ENCODE measurements around the gene RGCC.

The RGCC gene

DNA sequence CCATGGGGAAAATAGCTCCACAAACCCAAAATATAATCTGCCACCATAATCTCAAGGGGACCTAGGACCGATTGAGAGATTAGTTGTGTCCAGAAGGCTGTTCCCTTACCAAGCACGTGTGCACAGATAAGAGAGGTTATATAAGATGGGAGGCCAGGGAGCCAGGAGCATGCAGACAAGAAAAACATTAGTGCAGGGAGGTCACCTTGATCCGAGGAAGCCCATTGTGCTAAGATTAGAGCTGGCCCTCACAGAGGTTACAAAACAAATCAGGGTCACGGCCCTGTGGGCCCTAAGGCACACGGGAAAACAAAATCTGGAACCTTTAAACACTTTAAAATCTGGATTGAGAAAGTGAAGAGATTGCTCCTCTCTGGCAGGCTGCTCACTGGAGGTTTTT is 37.7 kb downstream of the RGCC start:
- no peak overlapping the region for H3K4me3 ChIP-seq (ENCODE audit: low read depth, low read length)
- no peak for DNase-seq (ENCODE audit: low read depth, low spot score)
- in situ Hi-C loops (cut with HindIII; ENCODE audit: low sequenced_read_pairs), result no loop called here
- TF ChIP-seq, protein P1, sequence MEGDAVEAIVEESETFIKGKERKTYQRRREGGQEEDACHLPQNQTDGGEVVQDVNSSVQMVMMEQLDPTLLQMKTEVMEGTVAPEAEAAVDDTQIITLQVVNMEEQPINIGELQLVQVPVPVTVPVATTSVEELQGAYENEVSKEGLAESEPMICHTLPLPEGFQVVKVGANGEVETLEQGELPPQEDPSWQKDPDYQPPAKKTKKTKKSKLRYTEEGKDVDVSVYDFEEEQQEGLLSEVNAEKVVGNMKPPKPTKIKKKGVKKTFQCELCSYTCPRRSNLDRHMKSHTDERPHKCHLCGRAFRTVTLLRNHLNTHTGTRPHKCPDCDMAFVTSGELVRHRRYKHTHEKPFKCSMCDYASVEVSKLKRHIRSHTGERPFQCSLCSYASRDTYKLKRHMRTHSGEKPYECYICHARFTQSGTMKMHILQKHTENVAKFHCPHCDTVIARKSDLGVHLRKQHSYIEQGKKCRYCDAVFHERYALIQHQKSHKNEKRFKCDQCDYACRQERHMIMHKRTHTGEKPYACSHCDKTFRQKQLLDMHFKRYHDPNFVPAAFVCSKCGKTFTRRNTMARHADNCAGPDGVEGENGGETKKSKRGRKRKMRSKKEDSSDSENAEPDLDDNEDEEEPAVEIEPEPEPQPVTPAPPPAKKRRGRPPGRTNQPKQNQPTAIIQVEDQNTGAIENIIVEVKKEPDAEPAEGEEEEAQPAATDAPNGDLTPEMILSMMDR (IDR thresholded peaks at IDR 0.05; ENCODE audit: low read depth, low read length), result no peak

DNA sequence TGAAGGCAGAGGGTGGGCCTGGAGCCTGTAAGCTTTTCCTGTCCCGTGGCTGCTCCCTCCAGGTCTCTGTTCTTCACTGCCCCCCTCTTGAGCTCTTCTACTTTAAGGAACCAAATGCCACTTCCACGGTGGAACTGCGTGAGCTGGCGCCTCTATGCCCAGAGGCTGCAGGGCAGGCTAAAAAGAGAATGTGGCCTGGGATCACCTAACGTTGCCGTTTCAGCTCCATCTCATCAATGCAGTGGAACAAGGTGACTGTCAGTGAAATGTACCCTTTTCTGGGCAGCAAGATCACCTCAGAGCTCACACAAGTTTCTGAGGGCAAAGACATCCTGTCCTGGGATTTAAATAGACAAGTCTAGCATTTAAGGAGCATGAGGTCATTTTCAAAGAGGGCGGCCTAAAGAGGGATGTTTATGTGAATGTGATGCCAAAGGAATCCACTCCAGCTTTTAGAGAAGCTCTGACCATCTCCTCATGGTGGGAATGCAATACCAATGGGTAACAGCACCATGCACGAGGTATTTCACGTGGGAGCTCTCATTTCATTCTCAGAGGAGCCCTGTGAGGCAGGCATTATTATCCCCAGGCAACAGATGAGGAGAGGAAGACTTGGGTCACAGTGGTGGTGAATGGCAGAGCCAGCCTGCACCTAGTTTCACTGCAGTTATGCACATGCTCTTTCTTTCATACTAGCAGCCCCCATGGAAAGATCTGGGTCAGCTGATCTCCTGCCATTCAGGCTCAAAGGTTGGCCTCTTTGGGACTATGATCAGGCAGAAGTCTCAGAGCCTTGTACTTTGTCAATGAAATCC is 39.3 kb downstream of the RGCC start:
- H3K4me3 ChIP-seq (ENCODE audit: low read depth, low read length), result no peak overlapping the region
- peak; percentile 45 for DNase-seq (ENCODE audit: low read depth, low spot score)
- TF ChIP-seq, protein P1 (IDR thresholded peaks at IDR 0.05; ENCODE audit: low read depth, low read length), result no peak
- in situ Hi-C loops (cut with HindIII; ENCODE audit: low sequenced_read_pairs), result no loop called here

DNA sequence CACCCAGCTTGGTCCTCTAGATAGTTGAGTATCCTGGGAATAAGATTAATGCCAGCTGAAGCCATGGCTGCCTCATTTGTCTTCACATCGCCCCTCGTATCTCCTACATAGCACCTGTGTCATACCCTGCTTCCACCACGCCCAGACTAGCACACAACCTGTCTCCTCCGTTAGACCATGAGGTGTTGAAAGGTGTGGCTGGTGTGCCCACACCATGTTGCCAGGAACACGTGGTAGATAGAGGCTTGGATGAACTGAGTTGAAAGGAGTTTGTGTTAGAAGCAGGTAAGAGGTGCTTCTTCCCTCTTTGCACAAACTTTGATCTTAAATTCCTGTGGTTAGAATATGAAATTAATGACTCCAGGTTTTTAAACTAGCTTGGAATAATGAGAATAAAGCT is 40.1 kb downstream of the RGCC start:
- TF ChIP-seq, protein P1 (IDR thresholded peaks at IDR 0.05; ENCODE audit: low read depth, low read length), result no peak
- DNase-seq (ENCODE audit: low read depth, low spot score), result no peak
- in situ Hi-C loops (cut with HindIII; ENCODE audit: low sequenced_read_pairs), result no loop called here
- no peak overlapping the region for H3K4me3 ChIP-seq (ENCODE audit: low read depth, low read length)

DNA sequence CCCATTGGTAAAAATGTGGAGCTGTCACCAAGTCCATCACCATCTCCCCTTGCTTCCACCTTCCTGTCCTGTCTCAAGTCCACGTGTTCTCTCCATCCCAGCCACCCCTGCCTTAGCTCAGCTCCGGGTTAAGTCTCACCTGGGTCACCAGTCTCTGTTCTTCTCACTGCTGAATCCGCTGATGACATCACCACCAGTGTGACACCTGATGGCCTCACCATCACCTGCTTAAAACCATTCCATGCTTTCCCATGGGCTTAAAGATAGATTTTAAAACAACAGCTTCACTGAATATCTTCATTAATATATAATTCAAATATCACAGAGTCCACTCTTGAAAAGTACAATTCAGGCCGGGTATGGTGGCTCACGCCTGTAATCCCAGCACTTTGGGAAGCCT is 42.1 kb downstream of the RGCC start:
- in situ Hi-C loops (cut with HindIII; ENCODE audit: low sequenced_read_pairs), result no loop called here
- no peak overlapping the region for H3K4me3 ChIP-seq (ENCODE audit: low read depth, low read length)
- no peak for DNase-seq (ENCODE audit: low read depth, low spot score)
- TF ChIP-seq, protein P1 (IDR thresholded peaks at IDR 0.05; ENCODE audit: low read depth, low read length), result no peak

DNA sequence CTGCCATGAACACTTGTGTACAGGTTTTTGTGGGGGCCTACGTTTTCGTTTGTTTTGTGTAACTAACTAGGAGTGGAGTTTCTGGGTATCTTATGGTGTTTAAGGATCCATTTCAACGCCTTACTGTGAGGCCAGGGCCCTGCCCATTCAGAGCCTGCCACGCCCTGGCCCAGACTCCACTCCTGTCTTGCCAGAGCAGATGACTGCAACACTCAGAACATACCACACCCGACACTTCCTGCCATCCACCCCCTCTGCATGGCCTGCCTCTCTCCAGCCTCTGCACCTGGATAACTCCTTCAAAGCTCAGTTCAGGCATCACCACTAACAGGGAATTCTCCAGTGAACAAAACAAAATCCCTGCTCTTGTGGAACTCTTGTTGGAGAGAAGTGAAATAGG is 43.2 kb downstream of the RGCC start:
- TF ChIP-seq, protein P1 (IDR thresholded peaks at IDR 0.05; ENCODE audit: low read depth, low read length), result no peak

DNA sequence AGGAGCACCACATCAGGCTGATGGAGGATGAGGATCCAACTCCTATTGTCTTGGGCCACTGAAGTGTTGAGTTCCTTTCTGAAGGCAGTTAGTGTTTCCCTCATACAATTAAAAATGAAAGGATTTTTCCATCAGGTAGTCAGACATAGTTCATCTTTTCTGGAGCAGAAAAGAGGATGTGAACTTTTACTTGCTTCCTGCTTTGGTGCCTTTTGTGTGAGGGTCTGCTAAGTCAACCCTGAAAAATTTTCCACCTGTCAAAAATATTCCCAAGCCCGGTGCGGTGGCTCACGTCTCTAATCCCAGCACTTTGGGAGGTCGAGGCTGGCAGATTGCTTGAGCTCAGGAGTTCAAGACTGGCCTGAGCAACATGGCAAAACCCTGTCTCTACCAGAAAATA is 43.9 kb downstream of the RGCC start:
- TF ChIP-seq, protein P1 (IDR thresholded peaks at IDR 0.05; ENCODE audit: low read depth, low read length), result no peak
- in situ Hi-C loops (cut with HindIII; ENCODE audit: low sequenced_read_pairs), result no loop called here
- no peak for DNase-seq (ENCODE audit: low read depth, low spot score)
- H3K4me3 ChIP-seq (ENCODE audit: low read depth, low read length), result no peak overlapping the region

More for the DNA sequence above, 43.2 kb downstream of the RGCC start:
- H3K4me3 ChIP-seq (ENCODE audit: low read depth, low read length), result no peak overlapping the region
- in situ Hi-C loops (cut with HindIII; ENCODE audit: low sequenced_read_pairs), result no loop called here
- no peak for DNase-seq (ENCODE audit: low read depth, low spot score)
